SIG-M5 treated with dmso at 0.1 percent for 504 hours (cell line): ENCODE measurements around the gene HSPB9.

ENCODE experiments used
- DNase-seq: peaks from one replicate; lab custom pipeline; 2025; ENCODE audit not compliant: unreplicated experiment; lab: John Stamatoyannopoulos, UW

The HSPB9 gene

DNA sequence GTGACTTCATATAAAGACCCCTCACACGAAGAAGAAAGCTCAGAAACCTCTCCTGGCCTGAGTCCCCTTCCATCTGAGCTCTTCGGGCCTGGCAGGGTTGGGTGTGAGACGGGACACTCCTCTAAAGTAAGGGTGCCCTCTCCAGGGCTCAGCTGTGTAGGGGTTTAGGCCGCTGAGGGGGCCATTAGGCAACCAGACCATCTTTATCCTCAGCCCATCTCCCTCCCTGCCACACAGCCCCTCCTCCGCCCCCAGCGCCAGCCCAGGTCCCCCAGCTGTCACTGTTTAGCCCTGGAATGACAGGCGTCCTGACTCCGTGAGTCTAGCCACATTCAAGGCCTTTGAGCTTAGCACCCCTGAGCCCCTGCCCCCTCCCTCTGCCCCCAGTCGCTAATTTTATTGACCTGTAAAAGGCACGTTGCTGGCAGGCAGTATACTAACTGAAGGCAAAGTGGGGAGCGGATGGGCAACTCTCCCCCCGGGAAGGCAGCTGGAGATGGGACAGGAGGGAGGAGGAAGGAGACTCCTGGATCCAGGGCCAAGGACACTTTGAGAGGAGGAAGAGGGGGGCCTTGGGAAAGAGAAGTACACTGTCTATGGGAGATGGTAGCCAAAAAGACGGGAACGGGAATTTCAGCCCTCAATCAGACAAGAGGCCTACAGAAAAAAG is 23.7 kb upstream of the HSPB9 start:
- DNase-seq = no peak

- DNase-seq = peak; percentile 29
These were observed 20.9 kb upstream of the HSPB9 start for GRCh38 chr17:42101513-42102292.

DNA sequence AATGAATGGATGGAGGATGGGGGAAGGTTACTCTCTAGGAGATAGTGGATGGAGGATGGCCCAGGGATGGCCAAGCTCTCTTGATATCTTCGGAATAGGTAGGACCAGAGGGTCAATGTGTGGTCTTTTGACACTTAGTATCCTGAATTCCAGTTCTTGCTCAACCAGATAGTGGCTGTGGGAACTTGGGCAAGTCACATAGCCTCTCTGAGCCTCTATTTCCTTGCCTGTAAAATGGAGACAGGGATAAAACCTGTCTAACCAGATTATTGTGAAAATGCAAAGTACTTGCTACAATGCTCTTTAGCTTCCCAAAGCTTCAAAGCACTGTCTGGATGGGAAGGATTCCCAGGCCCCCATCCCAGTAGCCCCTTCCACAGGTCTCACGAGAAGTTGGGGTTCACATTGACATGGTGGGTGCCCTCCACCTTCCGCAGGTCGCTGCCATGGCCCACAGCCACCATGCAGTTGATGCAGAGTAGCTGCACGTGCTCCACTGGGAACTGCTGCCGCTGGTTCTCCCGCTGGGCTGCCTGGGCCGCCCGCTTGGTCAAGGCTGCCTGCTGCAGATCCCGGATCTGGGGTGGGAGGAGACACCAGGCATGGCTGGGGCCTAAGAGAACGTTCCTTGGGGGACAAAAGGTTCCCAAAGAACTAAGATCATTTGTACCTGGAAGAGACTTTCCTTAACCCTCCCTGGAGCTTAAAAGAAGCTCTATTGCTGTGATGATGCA is 19.2 kb upstream of the HSPB9 start:
- DNase-seq = no peak

- DNase-seq = no peak
These were observed 18.3 kb upstream of the HSPB9 start for GRCh38 chr17:42104264-42104663.

DNA sequence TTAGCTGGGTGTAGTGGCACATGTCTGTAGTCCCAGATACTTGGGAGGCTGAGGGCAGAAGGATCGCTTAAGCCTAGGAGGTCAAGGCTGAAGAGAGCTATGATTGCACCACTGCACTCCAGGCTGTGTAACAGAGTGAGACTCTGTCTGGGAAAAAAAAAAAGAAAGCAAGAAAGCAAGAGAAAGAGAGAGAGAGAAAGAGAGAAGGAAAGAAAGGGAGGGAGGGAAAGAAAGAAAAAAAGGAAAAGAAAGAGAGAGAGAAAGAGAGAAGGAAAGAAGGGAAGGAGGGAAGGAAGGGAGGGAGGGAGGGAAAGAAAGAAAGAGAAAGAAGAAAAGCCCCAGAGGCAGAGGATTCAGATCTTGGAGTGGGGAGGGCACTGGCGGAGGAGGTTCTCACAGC is 16.6 kb upstream of the HSPB9 start:
- DNase-seq = no peak

DNA sequence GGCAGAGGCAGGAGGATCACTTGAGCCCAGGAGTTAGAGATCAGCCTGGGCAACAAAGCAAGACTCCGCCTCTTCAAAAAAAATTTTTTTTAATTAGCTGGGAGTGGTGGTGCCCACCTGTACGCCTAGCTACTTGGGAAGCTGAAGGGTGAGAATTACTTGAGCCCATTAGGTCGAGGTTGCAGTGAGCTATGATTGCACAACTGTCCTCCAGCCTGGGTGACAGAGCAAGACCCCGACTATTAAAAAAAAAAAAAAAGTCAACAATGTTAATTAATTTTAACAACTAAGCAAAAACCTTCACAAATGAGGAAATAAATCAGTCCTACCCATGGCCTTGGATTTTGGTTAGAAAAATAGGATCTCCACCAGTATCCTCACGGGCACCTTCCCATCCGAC is 15.5 kb upstream of the HSPB9 start:
- DNase-seq = no peak

DNA sequence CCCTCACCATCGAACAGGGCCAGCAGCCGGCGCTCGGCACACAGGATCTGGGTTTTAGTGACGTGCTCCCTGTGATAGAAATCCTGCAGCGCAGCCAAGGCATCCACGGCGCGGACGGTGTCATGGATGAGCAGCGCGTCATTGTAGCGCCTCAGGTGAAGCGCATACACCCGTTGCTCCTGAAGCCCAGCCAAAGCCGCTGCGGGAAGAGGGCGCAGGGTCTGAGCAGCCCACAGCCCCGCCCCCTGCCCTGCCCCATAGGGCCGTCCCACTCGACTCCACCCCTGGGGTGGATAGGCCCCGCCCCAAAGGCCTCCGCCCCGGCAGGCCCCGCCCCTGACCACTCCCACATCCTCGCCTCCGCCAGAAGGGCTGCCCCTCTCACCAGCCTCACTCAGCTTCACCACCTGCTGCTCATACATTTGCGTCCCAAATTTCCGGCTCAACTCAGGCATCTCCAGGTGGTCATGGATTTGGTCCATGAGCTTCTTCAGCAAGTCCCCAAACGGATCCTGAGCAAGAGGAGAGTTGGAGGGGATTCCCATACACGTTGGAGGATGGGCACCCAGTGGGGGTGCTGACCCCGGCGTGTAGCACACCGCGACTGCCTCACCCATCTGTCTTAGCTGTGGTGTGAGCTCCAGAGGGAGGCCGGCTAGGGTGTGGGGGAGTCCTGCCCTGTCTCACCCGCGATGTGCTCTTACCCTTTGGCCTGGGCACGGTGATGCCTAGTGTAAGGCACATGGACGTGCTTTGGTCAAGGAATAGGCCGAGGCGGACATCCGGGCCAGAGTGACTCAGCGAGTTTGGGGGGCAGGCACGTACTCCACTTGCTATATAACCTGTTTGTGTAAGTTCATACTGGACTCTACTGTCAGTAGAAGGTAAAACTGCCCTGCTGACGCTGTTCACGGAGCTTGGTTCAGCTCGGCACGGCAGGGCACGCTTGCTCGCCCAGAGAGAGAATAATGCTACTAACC is 14.7 kb upstream of the HSPB9 start:
- DNase-seq = peak; percentile 73

DNA sequence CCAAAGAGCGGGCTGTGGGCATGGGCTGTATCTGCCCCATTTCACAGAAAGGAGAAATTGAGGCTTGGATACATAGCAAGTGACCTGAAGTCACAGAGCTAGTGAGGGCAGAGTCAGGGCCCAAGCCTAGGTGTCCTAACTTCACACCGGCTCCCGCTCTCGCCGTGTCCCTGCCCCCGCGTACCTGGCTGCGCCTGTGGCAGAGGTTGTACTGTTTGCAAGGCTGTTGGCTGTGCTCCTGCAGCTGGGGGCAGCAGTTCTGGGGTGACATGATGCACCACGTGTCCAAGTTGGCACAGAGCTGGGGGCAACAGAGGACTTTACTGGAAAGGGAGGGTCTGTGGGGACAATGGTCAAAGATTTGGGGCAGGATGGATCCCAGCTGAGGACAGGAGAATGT is 13.5 kb upstream of the HSPB9 start:
- no peak for DNase-seq

GRCh38 chr17:42110301-42111264 is 12.0 kb upstream of the HSPB9 start:
- no peak for DNase-seq

GRCh38 chr17:42111265-42111636 is 11.4 kb upstream of the HSPB9 start:
- DNase-seq = no peak

- DNase-seq = no peak
These were observed 10.6 kb upstream of the HSPB9 start for GRCh38 chr17:42111871-42112551.

GRCh38 chr17:42112552-42113176 is 9.9 kb upstream of the HSPB9 start, which contains the start of gene DHX58:
Gene DHX58, minus strand, starts transcription at chr17:42112714. Its CDS starts 822 bp downstream, at chr17:42111892.
- DNase-seq = peak; percentile 96

DNA sequence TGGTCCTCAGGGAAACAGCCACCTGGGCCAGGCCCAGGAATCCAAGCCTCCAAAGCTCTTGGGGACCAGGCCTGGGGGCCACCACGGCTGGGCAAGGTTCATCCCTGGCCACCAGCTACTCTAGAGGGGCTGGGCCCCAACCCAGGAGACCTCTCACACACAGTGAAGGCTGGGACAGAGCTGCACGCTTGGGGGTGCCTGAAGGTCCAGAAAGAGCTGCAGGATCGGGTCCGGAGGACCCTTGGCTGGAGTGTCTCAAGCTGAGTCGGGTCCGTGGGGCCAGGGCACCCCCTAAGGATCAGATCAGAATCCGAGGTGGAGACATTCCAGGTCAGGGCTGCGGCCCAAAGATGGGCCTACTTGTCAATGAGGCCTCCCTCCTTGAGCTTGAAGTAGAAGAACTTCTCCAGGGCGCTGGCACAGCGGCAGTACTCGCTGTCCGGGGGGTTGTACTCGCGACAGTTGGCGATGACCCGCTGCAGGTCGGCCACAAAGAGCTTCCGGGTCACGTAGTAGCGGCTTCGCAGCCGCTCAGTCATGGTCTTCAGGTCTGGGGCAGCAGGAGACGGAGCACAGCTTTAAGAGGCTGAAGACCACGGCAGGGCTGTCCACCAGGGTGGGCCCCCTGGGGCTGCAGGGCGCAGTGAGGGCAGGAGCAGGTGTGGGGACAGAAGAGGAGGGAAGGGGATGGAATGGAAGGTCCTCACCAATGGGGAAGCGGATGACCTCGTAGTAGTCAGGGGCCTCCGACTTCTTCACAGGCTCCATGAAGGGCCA is 9.1 kb upstream of the HSPB9 start:
- no peak for DNase-seq

- no peak for DNase-seq
These were observed 8.5 kb upstream of the HSPB9 start for GRCh38 chr17:42114118-42114517.

GRCh38 chr17:42116705-42117396 is 5.8 kb upstream of the HSPB9 start:
- DNase-seq = peak; percentile 86

DNA sequence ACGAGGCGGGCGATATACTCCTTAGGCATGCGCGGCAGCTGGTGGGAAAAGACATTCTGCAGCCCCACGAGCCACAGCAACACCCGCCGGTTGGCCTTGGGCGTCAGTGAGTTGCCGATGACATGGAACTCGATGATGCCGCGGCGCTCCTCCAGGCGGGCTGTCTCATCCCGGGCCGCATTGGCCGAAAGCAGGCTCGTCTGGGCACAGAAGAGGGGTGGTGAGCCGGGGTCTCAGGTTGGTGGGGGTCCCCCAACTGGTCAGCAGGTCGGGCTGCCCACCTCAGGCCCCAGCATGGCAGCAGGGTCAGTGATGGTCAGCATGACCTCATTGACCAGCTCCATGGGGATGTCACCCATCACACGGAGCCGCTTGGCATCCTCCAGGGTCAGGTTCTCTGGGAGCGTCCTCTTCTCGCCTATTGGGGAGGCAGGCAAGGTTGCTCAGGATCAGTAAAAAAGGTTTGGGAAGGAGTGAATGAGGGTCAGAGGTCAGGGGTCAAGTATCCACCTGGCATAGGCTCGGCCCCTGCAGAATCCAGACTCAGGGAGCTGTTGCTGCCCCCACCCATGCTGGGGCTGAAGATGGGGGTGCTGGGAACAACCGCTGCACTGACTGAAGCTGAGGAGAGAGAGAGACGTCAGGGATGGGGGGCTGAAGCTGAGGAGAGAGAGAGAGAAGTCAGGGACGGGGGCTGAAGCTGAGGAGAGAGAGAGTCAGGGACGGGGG is 5.0 kb upstream of the HSPB9 start:
- no peak for DNase-seq

DNA sequence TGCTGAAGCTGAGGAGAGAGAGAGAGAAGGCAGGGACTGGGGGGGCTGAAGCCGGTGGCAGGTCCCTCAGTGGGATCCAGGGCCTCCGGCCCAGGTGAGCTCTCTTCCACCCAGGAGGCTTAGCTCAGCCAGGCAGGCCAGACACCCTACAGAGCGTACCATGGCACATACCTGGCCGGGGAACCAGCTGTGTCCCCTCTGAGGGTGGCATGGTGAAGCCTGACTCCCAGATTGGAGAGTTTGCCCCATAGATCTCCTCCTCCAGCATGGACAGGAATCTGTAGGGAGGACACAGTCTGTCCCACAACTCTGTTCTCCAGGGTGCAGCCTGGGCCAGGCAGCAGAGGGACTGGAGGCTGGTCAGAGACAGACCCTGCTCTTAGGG is 4.5 kb upstream of the HSPB9 start:
- DNase-seq = no peak
